ENCODE measurements around the gene NSMF. TPM values are rescaled to one million over a fixed set of nuclear protein-coding genes. Genes with fewer than 3 reads are reported as not detected.

NSMF gene
- total RNA-seq, 1 donor from 2014 or later = 67.8 TPM

- no peak for DNase-seq (ENCODE audit: extremely low spot score, unreplicated experiment)
- Mint-ChIP-seq H3K27ac (no peak overlapping the region), H3K27me3 (no peaks in the 10 kb centered on the region), H3K36me3 (no peaks in the 10 kb centered on the region), H3K4me3 (no peak overlapping the region), H3K4me1 (ENCODE audit: unreplicated experiment) (no peaks in the 10 kb centered on the region), H3K9me3 (no peaks in the 10 kb centered on the region)
- TF ChIP-seq, protein P1, sequence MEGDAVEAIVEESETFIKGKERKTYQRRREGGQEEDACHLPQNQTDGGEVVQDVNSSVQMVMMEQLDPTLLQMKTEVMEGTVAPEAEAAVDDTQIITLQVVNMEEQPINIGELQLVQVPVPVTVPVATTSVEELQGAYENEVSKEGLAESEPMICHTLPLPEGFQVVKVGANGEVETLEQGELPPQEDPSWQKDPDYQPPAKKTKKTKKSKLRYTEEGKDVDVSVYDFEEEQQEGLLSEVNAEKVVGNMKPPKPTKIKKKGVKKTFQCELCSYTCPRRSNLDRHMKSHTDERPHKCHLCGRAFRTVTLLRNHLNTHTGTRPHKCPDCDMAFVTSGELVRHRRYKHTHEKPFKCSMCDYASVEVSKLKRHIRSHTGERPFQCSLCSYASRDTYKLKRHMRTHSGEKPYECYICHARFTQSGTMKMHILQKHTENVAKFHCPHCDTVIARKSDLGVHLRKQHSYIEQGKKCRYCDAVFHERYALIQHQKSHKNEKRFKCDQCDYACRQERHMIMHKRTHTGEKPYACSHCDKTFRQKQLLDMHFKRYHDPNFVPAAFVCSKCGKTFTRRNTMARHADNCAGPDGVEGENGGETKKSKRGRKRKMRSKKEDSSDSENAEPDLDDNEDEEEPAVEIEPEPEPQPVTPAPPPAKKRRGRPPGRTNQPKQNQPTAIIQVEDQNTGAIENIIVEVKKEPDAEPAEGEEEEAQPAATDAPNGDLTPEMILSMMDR (conservative IDR thresholded peaks at IDR 0.05) = no peak
These were observed 25.7 kb downstream of the NSMF start for GRCh38 chr9:137433349-137433915.

DNA sequence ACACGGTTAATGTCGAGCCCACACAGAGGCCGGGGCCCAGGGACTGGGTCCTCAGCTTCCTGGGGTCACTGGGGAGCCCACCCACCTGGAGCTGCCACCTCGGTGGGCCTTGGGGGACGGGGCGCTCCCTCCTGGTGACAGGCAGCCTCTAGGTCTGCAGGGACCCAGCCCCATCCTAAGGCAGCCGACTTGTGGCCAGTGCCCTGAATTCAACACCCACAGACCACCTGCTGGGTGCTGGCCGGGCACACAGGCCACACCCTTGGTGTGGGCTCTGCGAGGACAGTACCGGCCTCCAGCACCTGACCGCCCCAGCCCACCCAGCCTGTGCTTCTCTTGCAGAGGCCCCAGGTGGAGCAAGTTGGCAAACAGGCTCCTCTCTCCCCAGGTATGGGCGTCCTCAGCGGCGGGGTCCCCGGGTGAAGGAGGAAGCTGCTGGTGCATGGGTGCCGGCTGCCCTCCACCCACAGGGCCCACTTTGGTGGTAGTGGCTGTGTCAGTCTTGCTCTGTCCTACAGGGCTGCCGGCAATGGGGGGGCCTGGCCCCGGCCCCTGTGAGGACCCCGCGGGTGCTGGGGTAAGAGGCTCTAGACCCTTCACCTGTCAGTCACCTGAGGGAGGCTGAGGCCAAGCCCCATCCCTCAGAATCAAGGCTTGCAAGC, 26.3 kb downstream of the NSMF start:
- H3K9me3 Mint-ChIP-seq = no peaks in the 10 kb centered on the region
- TF ChIP-seq, protein P1 (conservative IDR thresholded peaks at IDR 0.05) = no peak
- no peaks in the 10 kb centered on the region for H3K36me3 Mint-ChIP-seq
- H3K4me3 Mint-ChIP-seq = no peak overlapping the region
- no peak overlapping the region for H3K27ac Mint-ChIP-seq
- no peak for DNase-seq (ENCODE audit: extremely low spot score, unreplicated experiment)
- no peaks in the 10 kb centered on the region for H3K4me1 Mint-ChIP-seq (ENCODE audit: unreplicated experiment)
- H3K27me3 Mint-ChIP-seq = no peaks in the 10 kb centered on the region

GRCh38 chr9:137431416-137431931, 27.7 kb downstream of the NSMF start:
- Mint-ChIP-seq H3K27me3 (no peaks in the 10 kb centered on the region), H3K4me1 (ENCODE audit: unreplicated experiment) (no peaks in the 10 kb centered on the region), H3K9me3 (no peaks in the 10 kb centered on the region), H3K27ac (no peak overlapping the region), H3K36me3 (no peaks in the 10 kb centered on the region), H3K4me3 (no peak overlapping the region)
- TF ChIP-seq, protein P1 (conservative IDR thresholded peaks at IDR 0.05) = no peak
- no peak for DNase-seq (ENCODE audit: extremely low spot score, unreplicated experiment)

DNA sequence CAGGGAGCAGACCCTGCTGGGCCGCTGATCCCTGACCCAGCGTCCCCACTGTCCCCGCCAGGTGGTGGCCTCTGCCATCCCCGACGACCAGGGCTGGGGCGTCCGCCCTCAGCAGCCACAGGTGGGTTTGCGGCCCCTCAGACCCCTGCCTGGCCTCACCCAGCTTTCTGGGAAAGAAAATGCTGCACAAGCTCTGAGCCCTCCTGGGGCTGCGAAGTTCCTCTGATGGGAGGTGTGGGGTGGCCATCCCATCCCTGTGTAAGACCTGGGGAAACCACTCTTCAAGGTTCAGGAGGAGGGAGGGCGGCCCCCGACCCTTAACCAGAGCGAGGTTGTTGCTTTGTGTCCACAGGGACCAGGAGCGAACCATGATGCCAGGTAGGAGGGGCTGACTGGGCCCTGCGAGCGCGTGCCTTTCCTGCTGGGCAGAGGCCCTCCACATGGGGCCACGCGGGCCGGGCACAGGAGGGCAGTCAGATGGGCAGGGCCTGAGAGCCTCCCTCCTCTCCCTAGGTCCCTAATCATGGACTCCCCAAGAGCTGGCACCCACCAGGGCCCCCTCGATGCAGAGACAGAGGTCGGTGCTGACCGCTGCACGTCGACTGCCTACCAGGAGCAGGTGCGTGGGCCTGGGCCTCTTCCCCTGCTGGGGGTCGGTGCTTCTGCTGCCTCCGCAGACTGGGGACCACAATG, 28.3 kb downstream of the NSMF start:
- TF ChIP-seq, protein P1 (conservative IDR thresholded peaks at IDR 0.05) = no peak
- no peak overlapping the region for H3K27ac Mint-ChIP-seq
- no peaks in the 10 kb centered on the region for H3K36me3 Mint-ChIP-seq
- DNase-seq (ENCODE audit: extremely low spot score, unreplicated experiment) = no peak
- H3K9me3 Mint-ChIP-seq = no peaks in the 10 kb centered on the region
- no peaks in the 10 kb centered on the region for H3K27me3 Mint-ChIP-seq
- H3K4me3 Mint-ChIP-seq = no peak overlapping the region
- no peaks in the 10 kb centered on the region for H3K4me1 Mint-ChIP-seq (ENCODE audit: unreplicated experiment)

GRCh38 chr9:137429974-137430722, 29.0 kb downstream of the NSMF start:
- Mint-ChIP-seq H3K4me3 (no peak overlapping the region), H3K27ac (no peak overlapping the region), H3K27me3 (no peaks in the 10 kb centered on the region), H3K9me3 (no peaks in the 10 kb centered on the region), H3K4me1 (ENCODE audit: unreplicated experiment) (no peaks in the 10 kb centered on the region), H3K36me3 (no peaks in the 10 kb centered on the region)
- TF ChIP-seq, protein P1 (conservative IDR thresholded peaks at IDR 0.05) = no peak
- DNase-seq (ENCODE audit: extremely low spot score, unreplicated experiment) = no peak
